ENCODE data around the gene SNX27. TPM values are rescaled to one million over a fixed set of nuclear protein-coding genes. Genes with fewer than 3 reads are reported as not detected.
A peak's percentile ranks its signal among the peaks of the same experiment; 100 is the strongest.

The SNX27 gene
- 10 to 100 TPM; 20.5 to 22.5 (median 21.8) TPM for polyA plus RNA-seq (ENCODE audit: insufficient read length in 3 of 3)

DNA sequence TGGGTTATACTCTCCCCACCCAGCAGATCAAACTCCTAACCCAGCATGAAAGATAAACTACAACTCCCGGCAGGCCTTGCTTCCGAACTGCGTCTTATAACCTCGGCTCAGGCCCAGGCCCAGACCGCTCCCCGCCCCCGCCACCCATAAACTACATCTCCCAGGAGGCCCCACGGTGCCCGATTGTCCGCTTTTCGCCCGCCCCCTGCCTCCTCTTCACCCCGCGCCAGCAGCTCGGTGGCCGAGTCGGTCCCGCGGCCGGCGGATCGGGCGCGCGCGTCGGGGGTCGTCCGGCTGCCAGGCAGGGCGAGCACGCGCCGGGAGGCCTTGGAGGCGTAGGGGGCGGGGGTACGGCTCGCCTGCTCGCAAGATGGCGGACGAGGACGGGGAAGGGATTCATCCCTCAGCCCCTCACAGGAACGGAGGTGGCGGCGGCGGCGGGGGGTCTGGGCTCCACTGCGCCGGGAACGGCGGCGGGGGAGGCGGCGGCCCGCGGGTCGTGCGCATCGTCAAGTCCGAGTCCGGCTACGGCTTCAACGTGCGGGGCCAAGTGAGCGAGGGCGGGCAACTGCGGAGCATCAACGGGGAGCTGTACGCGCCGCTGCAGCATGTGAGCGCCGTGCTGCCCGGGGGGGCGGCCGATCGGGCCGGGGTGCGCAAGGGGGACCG is at the start of gene SNX27:
Gene SNX27, plus strand, starts transcription at position 219 of the 669 bp plus-strand sequence. Its CDS starts 152 bp downstream, at position 371.
- DNase-seq (ENCODE audit: low read depth in 3 of 3, low spot score in 2 of 3), result peak in 2 of 3 donors; percentile 85 to 89

DNA sequence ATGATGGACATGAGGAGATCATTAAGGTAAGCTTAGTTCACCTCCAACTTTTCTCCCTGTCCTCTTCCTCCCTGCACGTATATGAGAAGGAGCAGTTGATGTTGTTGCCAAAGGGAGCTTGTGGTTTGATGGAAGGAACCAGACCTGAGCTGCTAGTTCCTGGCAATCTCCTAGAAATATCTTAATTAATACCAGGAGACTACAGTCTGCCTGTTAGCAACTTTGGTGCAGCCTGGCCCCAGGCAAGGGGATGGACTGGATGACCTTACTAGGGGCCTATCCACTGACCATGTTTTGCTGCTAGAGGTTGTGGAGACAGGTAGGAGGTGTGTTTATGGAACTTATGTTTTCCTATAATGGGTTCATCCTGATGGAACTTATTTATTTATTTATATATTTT is 49.2 kb upstream of the SNX27 start:
- DNase-seq (ENCODE audit: low read depth in 3 of 3, low spot score in 2 of 3), result no peak

DNA sequence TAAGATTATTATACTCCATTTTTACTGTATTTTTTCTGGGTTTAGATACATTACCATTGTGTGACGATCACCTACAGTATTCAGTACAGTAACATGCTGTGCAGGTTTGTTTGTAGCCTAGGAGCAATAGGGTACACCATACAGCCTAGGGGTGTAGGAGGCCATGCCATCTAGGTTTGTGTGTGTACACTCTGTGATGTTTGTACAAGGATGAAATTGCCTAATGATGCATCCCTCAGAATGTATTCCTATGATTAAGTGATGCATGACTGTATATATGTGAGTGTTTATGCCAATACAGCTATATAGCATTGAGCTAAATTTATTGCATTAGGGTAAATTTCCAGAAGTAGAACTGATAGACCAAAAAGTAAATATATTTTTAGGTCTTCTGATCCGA is 48.5 kb upstream of the SNX27 start:
- DNase-seq (ENCODE audit: low read depth in 3 of 3, low spot score in 2 of 3), result no peak

DNA sequence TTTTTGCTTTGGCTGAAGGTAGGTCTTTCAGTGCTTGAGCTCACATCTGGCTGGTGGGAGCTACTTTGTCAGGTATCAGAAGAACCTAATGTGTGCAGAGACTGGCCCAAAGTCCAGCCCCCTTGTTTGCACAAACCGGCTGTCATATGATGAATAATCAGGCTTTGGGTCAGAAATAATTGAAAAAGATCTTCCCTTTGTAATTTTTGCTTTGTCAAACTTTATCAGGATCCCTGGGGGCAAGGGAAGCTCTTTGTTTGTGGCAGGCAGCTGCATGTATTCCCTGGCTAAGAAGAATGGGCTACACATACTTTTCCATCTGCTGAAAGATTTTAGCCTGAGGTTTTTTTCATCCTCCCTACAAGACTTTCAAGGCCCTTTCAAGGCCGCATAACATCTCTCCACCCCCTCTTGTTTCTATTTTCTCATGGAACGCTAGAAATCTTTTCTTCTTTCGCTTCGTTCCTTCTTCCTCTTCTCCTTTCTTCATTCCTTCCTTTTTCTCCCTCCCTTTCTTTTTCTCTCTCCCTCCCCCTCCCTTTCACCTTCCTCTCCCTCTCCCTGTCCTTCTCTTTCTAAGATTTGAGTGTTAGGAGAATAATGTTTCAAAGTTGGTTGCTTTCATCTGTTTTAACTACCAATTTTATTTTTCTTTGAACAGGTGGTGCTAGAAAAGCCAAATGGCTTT is 46.2 kb upstream of the SNX27 start:
- no peak for DNase-seq (ENCODE audit: low read depth in 3 of 3, low spot score in 2 of 3)

DNA sequence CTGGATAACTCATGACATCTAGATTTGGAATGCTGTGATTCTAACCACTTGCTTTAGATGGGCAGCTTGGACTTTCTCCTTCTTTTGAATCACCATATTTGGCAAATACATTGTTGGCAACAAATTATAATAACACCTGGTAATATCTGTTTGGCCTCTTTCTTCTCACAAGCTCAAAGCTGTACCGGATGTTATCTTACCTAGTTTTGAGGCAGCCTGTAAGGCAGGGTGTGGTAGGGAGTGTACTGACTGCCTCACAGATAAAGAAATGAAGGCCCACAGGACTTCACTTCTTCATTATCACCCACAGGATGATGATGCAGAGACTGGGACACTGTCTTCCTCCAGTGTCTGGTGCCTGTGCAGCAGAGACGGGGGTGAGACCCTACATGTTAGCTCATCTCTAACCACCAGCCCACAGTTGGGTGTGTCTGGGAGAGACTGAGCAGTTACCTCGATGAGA is 43.2 kb upstream of the SNX27 start:
- DNase-seq (ENCODE audit: low read depth in 3 of 3, low spot score in 2 of 3), result no peak

DNA sequence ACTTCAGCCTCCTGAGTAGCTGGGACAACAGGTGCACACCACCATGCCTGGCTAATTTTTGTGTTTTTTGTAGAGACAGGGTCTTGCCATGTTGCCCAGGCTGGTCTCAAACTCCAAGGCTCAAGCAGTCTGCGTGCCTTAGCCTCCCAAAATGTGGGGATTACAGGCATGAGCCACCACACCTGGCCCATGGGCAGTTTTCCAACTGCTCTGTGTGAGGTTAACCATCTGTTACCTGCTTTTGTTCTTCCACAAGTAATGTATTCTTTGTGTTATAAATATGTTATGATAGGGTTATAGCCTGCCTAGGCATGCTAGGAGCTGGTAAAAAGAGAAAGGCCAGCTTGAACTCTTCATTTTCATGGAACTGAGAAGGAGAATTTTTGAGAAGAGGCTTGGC is 41.0 kb upstream of the SNX27 start:
- no peak for DNase-seq (ENCODE audit: low read depth in 3 of 3, low spot score in 2 of 3)

DNA sequence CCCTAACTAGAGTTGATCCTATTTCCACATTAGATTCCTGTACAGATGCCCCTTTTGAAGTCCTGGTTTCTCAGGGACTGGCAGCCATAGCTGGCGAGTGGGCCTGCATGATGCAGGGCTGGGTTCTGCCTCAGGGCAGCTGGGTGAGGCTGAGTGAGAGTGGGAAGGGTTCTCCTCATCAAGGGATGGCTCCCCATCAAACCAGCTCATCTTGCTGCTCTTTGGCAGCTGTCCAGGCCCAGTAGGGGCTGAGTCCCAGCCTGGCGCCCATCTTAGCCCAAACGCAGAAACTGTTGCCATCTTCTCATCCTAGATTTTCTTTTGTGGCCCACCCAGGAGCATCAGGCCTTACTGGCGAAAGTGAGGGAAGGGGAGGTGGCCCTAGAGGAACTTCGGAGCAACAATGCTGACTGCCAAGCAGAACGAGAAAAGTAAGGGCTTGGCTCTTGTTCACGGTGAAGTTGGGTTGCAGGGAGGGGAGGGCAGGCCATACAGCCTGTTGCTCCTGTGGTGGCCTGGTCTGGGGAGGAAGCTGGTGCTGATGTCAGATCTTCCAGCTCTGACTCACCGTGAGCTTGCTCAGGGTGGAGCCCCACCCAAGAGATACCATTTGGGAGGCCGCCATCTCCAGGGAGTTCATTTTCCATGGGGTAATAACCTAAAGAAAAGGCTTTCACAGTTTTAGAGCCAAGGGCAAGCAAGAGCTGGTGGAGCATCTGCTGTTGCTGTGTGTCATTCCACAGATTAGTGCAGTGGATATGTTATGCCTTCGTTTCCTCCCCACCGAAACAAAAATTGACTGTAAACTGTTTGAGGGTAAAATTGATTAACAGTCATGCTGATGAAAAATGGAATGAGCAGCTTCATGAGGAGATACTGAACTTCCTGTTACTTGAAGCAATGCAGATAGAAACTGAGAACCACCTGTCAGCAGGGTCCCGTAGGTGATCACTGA is 37.0 kb upstream of the SNX27 start:
- no peak for DNase-seq (ENCODE audit: low read depth in 3 of 3, low spot score in 2 of 3)

DNA sequence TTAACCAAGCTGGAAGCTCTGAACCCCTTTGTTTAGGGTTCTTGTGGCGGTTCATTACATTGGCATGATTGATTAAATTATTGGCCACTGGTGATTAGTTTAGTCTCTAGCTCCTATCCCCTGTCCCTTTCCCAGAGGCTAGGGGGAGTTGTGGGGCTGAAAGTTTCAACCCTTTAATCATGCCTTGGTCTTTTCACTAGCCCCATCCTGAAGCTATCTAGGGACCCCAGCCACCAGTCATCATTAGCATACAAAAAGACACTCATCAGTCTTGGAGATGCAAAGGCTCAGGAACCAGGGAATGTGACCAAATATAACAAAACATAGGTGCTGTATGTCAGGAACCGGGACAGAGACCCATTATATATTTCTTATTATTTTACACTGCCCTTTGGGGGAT is 34.7 kb upstream of the SNX27 start:
- no peak for DNase-seq (ENCODE audit: low read depth in 3 of 3, low spot score in 2 of 3)

DNA sequence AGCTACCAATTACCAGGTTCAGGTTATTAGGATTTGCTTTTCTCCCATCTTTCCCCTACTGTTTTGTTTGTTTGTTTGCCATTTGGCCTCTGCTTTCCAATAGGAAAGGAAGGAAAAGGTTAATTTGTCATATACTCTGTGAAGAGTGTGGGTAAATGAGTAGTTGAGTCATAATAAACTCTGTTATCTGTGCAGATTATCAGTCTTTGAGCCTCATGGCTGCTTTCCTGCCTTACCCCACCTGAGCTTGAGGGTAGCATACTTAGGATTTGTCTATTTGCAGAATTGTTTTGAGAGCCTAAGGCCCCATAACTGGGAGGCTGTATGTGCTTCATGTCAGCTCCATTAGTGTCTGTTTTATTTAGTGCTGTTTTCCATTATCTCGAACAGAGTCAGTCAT is 32.9 kb upstream of the SNX27 start:
- no peak for DNase-seq (ENCODE audit: low read depth in 3 of 3, low spot score in 2 of 3)

DNA sequence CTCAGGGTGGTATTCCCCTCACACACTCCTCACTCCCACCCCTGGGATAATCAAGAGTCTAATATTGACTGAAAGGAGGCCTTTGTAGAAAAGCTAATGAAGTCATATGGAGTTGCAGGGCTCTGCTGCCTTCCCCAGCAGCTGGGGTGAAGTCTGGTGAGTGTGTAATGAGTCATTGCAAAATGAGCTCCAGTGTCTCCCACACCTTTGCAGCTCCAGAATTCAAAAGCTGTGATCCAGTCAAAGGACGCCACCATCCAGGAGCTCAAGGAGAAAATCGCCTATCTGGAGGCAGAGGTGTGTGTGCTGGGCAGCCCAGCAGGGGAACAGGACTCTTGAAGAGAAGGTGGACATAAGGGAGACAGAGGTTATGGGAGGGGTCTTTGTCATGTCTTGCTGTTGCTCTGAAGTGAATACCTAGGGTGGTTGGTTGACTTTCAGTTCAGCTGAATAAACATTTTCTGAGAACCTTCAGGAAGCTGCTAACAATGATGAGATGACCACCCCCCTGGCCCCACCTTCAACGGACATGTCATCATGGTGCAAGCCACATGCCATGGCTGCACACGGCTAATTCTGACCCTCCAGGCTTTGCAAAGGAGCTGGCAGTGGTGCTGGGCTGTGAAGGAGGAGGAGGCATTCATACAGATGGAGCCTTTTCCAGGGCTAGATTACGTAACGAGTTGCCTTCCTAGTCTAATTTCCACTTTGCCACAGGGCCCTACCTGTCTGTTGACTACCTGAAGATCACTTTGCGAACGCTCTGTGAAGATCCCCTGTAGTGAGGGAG is 32.2 kb upstream of the SNX27 start:
- DNase-seq (ENCODE audit: low read depth in 3 of 3, low spot score in 2 of 3), result no peak

DNA sequence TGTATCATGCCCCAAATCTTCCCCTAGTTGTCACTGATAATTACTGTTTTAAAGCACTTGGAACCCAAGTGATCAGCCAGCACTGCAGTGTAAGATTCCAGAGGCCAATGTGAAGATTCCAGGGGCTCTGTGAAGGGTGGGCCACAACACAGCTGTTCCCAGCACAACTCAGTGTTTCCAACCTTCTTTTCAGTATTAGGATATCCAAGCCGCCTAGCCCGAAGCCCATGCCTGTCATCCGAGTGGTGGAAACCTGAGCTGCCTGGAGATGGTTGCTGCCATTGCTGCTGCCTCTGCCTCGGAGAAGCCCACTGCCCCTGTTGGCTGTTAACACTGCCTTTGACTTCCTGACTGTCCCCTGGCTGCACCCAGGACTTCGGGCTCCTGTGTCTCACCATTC is 30.4 kb upstream of the SNX27 start:
- no peak for DNase-seq (ENCODE audit: low read depth in 3 of 3, low spot score in 2 of 3)

DNA sequence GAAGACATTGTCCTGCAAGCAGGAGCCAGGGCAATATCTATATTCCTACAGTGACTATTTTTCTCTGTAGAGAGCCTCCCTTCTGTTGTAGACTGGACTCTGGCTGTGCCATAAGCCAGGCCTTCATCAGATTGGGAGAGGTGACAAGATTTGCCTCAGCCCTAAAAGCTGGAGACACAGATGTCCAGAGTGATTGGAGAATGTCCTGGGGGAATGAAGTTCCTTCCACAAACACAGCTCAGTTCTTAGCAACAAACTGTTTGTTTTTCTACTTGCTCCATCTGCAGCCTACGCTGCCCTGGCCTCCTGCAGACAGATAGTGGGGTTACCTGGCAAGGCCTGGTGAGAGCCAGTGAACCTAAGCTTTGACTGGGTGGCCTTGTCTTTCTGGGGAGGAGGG is 29.9 kb upstream of the SNX27 start:
- no peak for DNase-seq (ENCODE audit: low read depth in 3 of 3, low spot score in 2 of 3)

DNA sequence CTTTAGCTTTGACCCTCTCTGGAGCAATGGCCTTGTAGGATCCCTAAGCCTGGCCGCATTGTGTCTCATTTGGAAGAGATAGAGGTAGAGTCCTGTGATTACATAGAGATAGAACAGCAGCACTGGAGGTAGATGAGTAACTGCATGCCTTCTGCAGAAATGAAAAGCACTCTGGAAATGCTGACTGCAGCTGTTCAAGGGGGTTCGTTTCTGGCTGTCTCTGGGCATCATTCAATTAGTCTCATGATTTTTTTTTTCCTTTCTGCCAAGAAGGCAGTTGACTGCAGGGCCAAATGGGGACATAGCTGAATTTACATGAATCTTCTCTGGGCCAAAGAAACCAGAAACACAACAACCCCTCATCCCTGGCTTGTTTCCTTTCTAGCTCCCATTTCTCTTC is 28.1 kb upstream of the SNX27 start:
- DNase-seq (ENCODE audit: low read depth in 3 of 3, low spot score in 2 of 3), result no peak

DNA sequence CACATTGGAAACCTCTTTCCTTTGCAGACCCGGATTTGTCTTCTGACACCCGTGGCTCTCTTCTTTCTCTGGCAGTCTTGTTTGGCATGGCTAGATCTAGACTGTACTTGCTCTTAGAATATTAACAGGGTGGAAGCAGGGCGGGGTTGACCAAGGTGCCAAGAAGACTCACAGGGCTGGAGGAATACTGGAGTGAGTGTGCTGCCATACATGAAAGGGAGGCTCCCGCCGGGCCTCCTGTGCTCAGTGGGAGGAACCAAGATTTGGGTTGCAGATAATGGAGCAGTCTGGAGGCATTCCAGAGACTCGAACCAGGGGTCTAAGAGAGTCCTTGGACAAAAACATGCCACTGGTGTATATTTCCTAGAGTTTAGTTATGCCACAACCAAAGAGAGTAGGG is 27.6 kb upstream of the SNX27 start:
- no peak for DNase-seq (ENCODE audit: low read depth in 3 of 3, low spot score in 2 of 3)

DNA sequence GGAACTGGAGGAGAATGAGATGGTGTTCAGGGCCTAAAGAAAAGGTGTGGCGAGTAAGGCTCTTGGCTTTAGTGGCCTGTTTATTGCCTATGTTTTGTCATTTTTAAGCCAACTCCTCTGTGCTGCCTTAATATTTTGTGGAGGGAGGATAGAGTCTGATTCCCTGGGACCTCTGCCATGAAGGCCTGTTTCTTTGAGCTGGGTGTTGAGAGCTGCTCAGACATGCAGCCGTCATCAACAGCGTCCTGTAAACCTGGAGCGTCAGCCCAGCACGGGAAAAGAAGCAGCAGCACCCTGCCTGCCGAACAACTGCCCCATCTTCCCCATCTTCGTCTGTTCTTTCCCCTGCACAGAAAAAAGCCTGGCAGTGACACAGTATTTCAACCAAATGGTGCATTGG is 27.1 kb upstream of the SNX27 start:
- no peak for DNase-seq (ENCODE audit: low read depth in 3 of 3, low spot score in 2 of 3)

DNA sequence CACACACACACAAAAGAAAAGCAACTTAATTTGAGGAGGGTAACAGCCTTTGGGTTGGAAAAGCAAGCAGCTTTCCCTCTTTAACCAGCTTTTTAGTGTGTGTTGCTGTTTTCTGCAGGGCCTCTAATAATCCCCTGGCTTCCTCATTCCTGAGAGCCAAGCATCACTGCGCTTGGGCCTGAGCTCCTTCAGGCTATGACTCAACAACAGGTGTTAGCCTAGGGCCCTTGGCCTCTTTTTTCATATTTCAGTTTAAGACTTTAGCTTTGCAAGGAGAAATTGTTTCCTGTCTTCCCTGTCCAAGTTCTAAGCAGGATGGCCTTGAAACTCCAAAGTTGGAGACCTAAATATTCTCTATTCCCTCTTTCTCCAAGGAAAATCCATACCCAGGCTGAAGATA is 26.2 kb upstream of the SNX27 start:
- DNase-seq (ENCODE audit: low read depth in 3 of 3, low spot score in 2 of 3), result peak in 1 of 3 donors; percentile 21

DNA sequence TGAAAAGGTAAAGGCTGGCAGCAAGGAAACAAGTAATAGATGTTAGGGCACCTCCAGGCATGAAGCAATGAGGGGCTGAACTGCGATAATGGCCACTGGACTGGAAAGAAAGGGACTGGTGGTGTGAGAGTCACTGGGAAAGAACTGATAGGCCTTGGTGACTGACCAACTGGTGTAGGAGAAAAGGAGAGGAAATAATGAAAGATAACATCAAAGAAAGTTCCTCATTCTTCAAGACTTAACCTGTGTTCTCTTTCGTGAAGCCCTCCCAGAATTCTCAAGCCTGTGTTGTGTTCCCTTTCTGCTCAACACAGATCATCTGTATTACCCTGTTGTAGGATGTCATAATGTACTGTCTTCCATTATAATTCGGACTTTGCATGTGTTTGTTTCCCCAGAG is 20.9 kb upstream of the SNX27 start:
- no peak for DNase-seq (ENCODE audit: low read depth in 3 of 3, low spot score in 2 of 3)

DNA sequence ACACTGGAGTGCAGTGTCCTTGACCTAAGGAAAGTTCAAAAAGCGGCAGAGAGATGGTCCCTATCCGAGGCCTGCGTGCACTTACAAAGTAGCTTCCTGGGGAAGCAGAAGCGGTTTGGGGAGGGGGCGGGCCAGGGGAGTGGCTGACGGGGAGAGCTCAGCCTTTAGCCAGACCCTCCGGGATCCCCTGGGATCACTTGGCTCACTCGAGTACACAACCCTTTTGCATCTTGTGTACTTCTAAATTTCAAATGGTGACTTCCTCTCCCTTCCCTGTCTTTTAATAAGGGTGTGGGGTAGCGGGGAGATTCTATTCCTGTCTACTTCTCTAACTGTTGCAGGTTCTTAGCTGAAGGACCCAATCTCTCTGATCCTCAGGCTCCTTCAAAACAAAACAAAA is 18.1 kb upstream of the SNX27 start:
- DNase-seq (ENCODE audit: low read depth in 3 of 3, low spot score in 2 of 3), result no peak

DNA sequence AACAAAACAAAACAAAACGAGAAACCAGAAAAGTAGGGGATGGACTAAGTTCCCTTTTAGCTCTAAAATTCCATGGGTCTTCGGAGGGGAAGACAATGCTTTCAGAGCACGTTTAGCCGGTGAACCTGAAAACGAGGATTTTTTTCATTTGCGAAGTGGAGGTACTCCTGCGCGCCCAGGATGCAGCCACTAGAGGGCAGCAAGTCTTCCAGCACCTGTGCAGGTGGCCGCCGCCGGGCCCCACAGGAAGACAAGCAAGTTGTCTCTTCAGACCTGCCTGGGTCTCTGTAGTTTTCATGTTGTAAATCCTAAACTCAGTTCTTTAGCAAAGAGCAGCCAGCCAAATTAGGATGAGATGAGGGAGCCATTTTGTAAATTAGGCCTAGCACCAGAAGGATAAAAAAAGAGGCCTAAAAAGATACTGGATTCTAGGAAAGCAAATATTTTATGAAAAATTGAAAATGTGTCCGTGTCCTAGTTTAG is 17.7 kb upstream of the SNX27 start:
- no peak for DNase-seq (ENCODE audit: low read depth in 3 of 3, low spot score in 2 of 3)
